H1 (cell line): ENCODE measurements around the gene NUFIP2. TPM values are rescaled to one million over a fixed set of nuclear protein-coding genes. Genes with fewer than 3 reads are reported as not detected.

Experiments
- CTCF ChIA-PET: fragments of 300-600 bp; sonication (Branson Sonifier 250); formaldehyde crosslinking; loops from one replicate; lab custom pipeline; 2021; ENCODE audit not compliant: partially characterized antibody; lab: Charles Lee
- POLR2A ChIA-PET: fragments of 300-600 bp; sonication (Branson Sonifier 250); formaldehyde crosslinking; loops from one replicate; lab custom pipeline; 2021; ENCODE audit warnings: inconsistent platforms; ENCODE audit not compliant: partially characterized antibody; lab: Charles Lee
- DNase-seq, 2 experiments: peaks; one replicate each; pipeline versions ENCODE4 v3.0.0 to v3.0.0-alpha.2; 2010 to 2022; ENCODE audit warnings: low spot score in 2 of 2, low read depth in 1 of 2, mixed read lengths in 1 of 2
- FAIRE-seq: peaks from 2 replicates; lab custom pipeline; 2011; peaks lifted over from hg19 to GRCh38; lab: Jason Lieb, UNC
- H2AFZ ChIP-seq: 2 replicates; pipeline ENCODE4 v1.8.1; 2012; ENCODE audit warnings: low read length, inconsistent platforms
- H2AK5ac ChIP-seq: 2 replicates; pipeline ENCODE4 v1.6.1; 2013; ENCODE audit warnings: low read depth, low read length
- H2BK120ac ChIP-seq: replicated peaks from 2 replicates; pipeline ENCODE3; 2013; ENCODE audit warnings: low read depth, low read length, inconsistent platforms
- H2BK12ac ChIP-seq: 2 replicates; pipeline ENCODE4 v1.6.1; 2013; ENCODE audit warnings: low read depth, low read length
- H2BK15ac ChIP-seq: 2 replicates; pipeline ENCODE4 v1.6.1; 2013; ENCODE audit warnings: low read length
- H2BK20ac ChIP-seq: 2 replicates; pipeline ENCODE4 v1.6.1; 2013; ENCODE audit warnings: low read length
- H2BK5ac ChIP-seq: 2 replicates; pipeline ENCODE4 v1.6.1; 2013; ENCODE audit warnings: low read depth, low read length
- H3K14ac ChIP-seq: 2 replicates; pipeline ENCODE4 v1.6.1; 2013; ENCODE audit warnings: inconsistent platforms; ENCODE audit not compliant: insufficient read length
- H3K18ac ChIP-seq: 2 replicates; pipeline ENCODE4 v1.6.1; 2013; ENCODE audit warnings: low read length; ENCODE audit errors: extremely low read depth
- H3K23ac ChIP-seq: 2 replicates; pipeline ENCODE4 v1.6.1; 2013; ENCODE audit warnings: inconsistent platforms; ENCODE audit not compliant: insufficient read length
- H3K23me2 ChIP-seq: 2 replicates; pipeline ENCODE4 v1.6.1; 2013; ENCODE audit warnings: low read depth, low read length
- H3K27ac ChIP-seq: 2 replicates; pipeline ENCODE4 v1.6.1; 2011; ENCODE audit warnings: low read depth, low read length, inconsistent platforms
- H3K27me3 ChIP-seq, 4 experiments: replicated peaks in 1 of 4; 1 replicate in 1 of 4; 2 replicates in 3 of 4; pipeline versions ENCODE4 v1.6.1 to v1.8.1; 2011 to 2013; ENCODE audit warnings: low read length in 3 of 4, mild to moderate bottlenecking in 3 of 4, inconsistent platforms in 2 of 4, mixed read lengths in 2 of 4, moderate library complexity in 1 of 4; ENCODE audit not compliant: control insufficient read depth in 3 of 4, insufficient read depth in 3 of 4; ENCODE audit errors: extremely low read depth in 1 of 4
- H3K36me3 ChIP-seq, 4 experiments: 2 replicates each; pipeline versions ENCODE4 v1.6.1 to v1.8.1; 2011 to 2013; ENCODE audit warnings: mild to moderate bottlenecking in 4 of 4, low read length in 3 of 4, moderate library complexity in 2 of 4, control low read depth in 1 of 4, inconsistent platforms in 1 of 4; ENCODE audit not compliant: insufficient read depth in 4 of 4, control insufficient read depth in 2 of 4
- H3K4ac ChIP-seq: replicated peaks from 2 replicates; pipeline ENCODE3; 2013; ENCODE audit warnings: low read length, low read depth, mixed read lengths, inconsistent platforms; ENCODE audit not compliant: insufficient read length
- H3K4me1 ChIP-seq, 4 experiments: replicated peaks in 1 of 4; 1 replicate in 1 of 4; 2 replicates in 3 of 4; pipeline versions ENCODE4 v1.6.1 to v1.8.1; 2011 to 2013; ENCODE audit warnings: low read length in 3 of 4, inconsistent platforms in 2 of 4, mixed read lengths in 1 of 4; ENCODE audit not compliant: insufficient read depth in 4 of 4, control insufficient read depth in 3 of 4
- H3K4me2 ChIP-seq, 2 experiments: 2 replicates each; pipeline versions ENCODE4 v1.6.1 to v1.8.1; 2011 to 2013; ENCODE audit warnings: low read depth in 2 of 2, low read length in 2 of 2, control low read depth in 1 of 2, inconsistent platforms in 1 of 2, mild to moderate bottlenecking in 1 of 2; ENCODE audit not compliant: insufficient read depth in 1 of 2
- H3K4me3 ChIP-seq, 4 experiments: fragments of 200-600, 300-600 bp in 1 of 4; sonication (generic), shearing (Covaris generic), sonication (Bioruptor Twin) in 1 of 4; 2 replicates each; pipeline versions ENCODE4 v1.5.1 to v1.8.1; 2011 to 2016; ENCODE audit warnings: low read length in 4 of 4, low read depth in 3 of 4, control low read depth in 2 of 4, inconsistent platforms in 2 of 4, mild to moderate bottlenecking in 2 of 4, mixed read lengths in 1 of 4, moderate library complexity in 1 of 4; ENCODE audit not compliant: insufficient read depth in 2 of 4; ENCODE audit errors: extremely low read depth in 1 of 4
- H3K56ac ChIP-seq: replicated peaks from 2 replicates; pipeline ENCODE3; 2013; ENCODE audit warnings: low read depth, mild to moderate bottlenecking, mixed read lengths, low read length, inconsistent platforms; ENCODE audit not compliant: insufficient read length
- H3K79me1 ChIP-seq: 2 replicates; pipeline ENCODE4 v1.6.1; 2013; ENCODE audit warnings: low read depth, low read length, control low read depth
- H3K79me2 ChIP-seq, 2 experiments: 2 replicates each; pipeline versions ENCODE4 v1.6.1 to v1.8.1; 2012 to 2013; ENCODE audit warnings: low read length in 2 of 2, mild to moderate bottlenecking in 2 of 2, inconsistent platforms in 1 of 2; ENCODE audit not compliant: insufficient read depth in 2 of 2, control insufficient read depth in 1 of 2
- H3K9ac ChIP-seq, 4 experiments: replicated peaks in 1 of 4; 1 replicate in 1 of 4; 2 replicates in 3 of 4; pipeline versions ENCODE4 v1.6.1 to v1.8.1; 2011 to 2013; ENCODE audit warnings: low read depth in 3 of 4, low read length in 3 of 4, control low read depth in 2 of 4, mild to moderate bottlenecking in 2 of 4, moderate library complexity in 2 of 4, inconsistent platforms in 1 of 4; ENCODE audit errors: extremely low read depth in 1 of 4
- H3K9me3 ChIP-seq, 2 experiments: 2 replicates each; pipeline versions ENCODE4 v1.6.1 to v1.8.1; 2012 to 2013; ENCODE audit warnings: mild to moderate bottlenecking in 2 of 2, moderate library complexity in 2 of 2, control low read depth in 1 of 2, inconsistent platforms in 1 of 2, low read depth in 1 of 2, low read length in 1 of 2, mixed read lengths in 1 of 2; ENCODE audit not compliant: insufficient read depth in 2 of 2
- H4K20me1 ChIP-seq, 2 experiments: replicated peaks in 1 of 2; 2 replicates each; pipeline versions ENCODE3 to v1.8.1; 2011 to 2013; ENCODE audit warnings: inconsistent platforms in 2 of 2, low read length in 2 of 2, mild to moderate bottlenecking in 1 of 2; ENCODE audit not compliant: insufficient read depth in 2 of 2, control insufficient read depth in 1 of 2
- H4K5ac ChIP-seq: 2 replicates; pipeline ENCODE4 v1.6.1; 2013; ENCODE audit warnings: low read length, low read depth, mixed read lengths, inconsistent platforms; ENCODE audit not compliant: insufficient read length
- H4K8ac ChIP-seq: 2 replicates; pipeline ENCODE4 v1.8.0; 2013; ENCODE audit warnings: mild to moderate bottlenecking, moderate library complexity, low read length, inconsistent platforms; ENCODE audit not compliant: insufficient read depth; ENCODE audit errors: extremely low read depth
- H4K91ac ChIP-seq: replicated peaks from 2 replicates; pipeline ENCODE3; 2013; ENCODE audit warnings: low read length, mixed read lengths, inconsistent platforms; ENCODE audit not compliant: insufficient read length
- BCL11A ChIP-seq, 2 experiments: IDR thresholded peaks; one replicate each; pipeline ENCODE4 v1.6.1; 2011; ENCODE audit warnings: low read depth in 2 of 2, low read length in 2 of 2, mild to moderate bottlenecking in 2 of 2
- EP300 ChIP-seq, 2 experiments: IDR thresholded peaks; 1 replicate in 1 of 2; 2 replicates in 1 of 2; pipeline ENCODE4 v1.6.1; 2011 to 2012; ENCODE audit warnings: low read depth in 2 of 2, low read length in 2 of 2, mild to moderate bottlenecking in 2 of 2, borderline replicate concordance in 1 of 2, inconsistent platforms in 1 of 2, moderate library complexity in 1 of 2
- EZH2 ChIP-seq: fragments of 200-600 bp; sonication (generic); IDR thresholded peaks from 2 replicates; pipeline ENCODE4 v1.7.1; 2012; ENCODE audit warnings: low read depth, mild to moderate bottlenecking, moderate library complexity, low read length, inconsistent platforms; ENCODE audit not compliant: severe bottlenecking
- GABPA ChIP-seq: IDR thresholded peaks from 2 replicates; pipeline ENCODE4 v1.6.1; 2011; ENCODE audit warnings: mild to moderate bottlenecking, low read length, moderate library complexity, borderline replicate concordance; ENCODE audit not compliant: insufficient read depth
- MAX ChIP-seq: IDR thresholded peaks from 2 replicates; pipeline ENCODE4 v1.6.1; 2012; ENCODE audit warnings: inconsistent platforms
- NANOG ChIP-seq: IDR thresholded peaks from 2 replicates; pipeline ENCODE4 v1.6.1; 2011; ENCODE audit warnings: low read length, low read depth, mild to moderate bottlenecking, inconsistent platforms; ENCODE audit not compliant: insufficient read depth, poor library complexity, severe bottlenecking
- POU5F1 ChIP-seq: IDR thresholded peaks from 2 replicates; pipeline ENCODE4 v1.6.1; 2011; ENCODE audit warnings: low read depth, mild to moderate bottlenecking, low read length, moderate library complexity
- SAP30 ChIP-seq: fragments of 300-600 bp; sonication (generic); IDR thresholded peaks from 2 replicates; pipeline ENCODE4 v1.7.1; 2012; ENCODE audit warnings: low read length, moderate library complexity, mild to moderate bottlenecking, inconsistent platforms; ENCODE audit not compliant: insufficient read depth, insufficient replicate concordance
- SIN3A ChIP-seq, 2 experiments: IDR thresholded peaks in 1 of 2; conservative IDR thresholded peaks in 1 of 2; 2 replicates each; pipeline ENCODE4 v1.6.1; 2011 to 2012; ENCODE audit warnings: low read length in 2 of 2, improper control_type of control experiment in 1 of 2, low read depth in 1 of 2, mild to moderate bottlenecking in 1 of 2
- SIX5 ChIP-seq: IDR thresholded peaks from 2 replicates; pipeline ENCODE4 v1.6.1; 2011; ENCODE audit warnings: mild to moderate bottlenecking, low read depth, low read length
- TAF1 ChIP-seq: IDR thresholded peaks from 2 replicates; pipeline ENCODE4 v1.6.1; 2011; ENCODE audit warnings: mild to moderate bottlenecking, low read depth, low read length
- YY1 ChIP-seq: IDR thresholded peaks from 2 replicates; pipeline ENCODE4 v1.6.1; 2011; ENCODE audit warnings: low read depth, mild to moderate bottlenecking, low read length
- WGBS, 2 experiments: shearing (Covaris generic) in 1 of 2; methylation state at CpG; one replicate each; pipeline versions ENCODE4 v1.1.6 to v1.1.7; 2013 to 2015; ENCODE audit warnings: low lambda C conversion rate in 2 of 2, mixed read lengths in 2 of 2, inconsistent platforms in 1 of 2, low coverage in 1 of 2, missing lambda C conversion rate in 1 of 2; ENCODE audit not compliant: insufficient replicate concordance in 2 of 2, insufficient coverage in 1 of 2, insufficient read length in 1 of 2; ENCODE audit errors: extremely low coverage in 1 of 2, missing lambda C conversion rate in 1 of 2; 5-methylcytosine and 5-hydroxymethylcytosine counted together
- polyA plus RNA-seq, 7 experiments: library from polyadenylated mRNA; depleted of rRNA in 3 of 7; stranded (reverse) in 5 of 7; unstranded in 2 of 7; fragments of >200 nt in 5 of 7; fragments of 200-250 nt in 2 of 7; gene quantifications; 1 replicate in 5 of 7; 2 replicates in 1 of 7; 4 replicates in 1 of 7; pipeline versions ENCODE4 v1.2.1 to v1.2.3, GENCODE V29; 2011 to 2013; ENCODE audit warnings: missing spikeins in 2 of 7, mixed read lengths in 2 of 7
- total RNA-seq: library from RNA; stranded (reverse); fragmentation: NEBNext Ultra II Directional; extraction: Animal tissue kit (Norgen Biotek cat#: 25700); gene quantifications from 2 replicates; pipeline ENCODE4 v1.2.1, GENCODE V29; 2021

Gene NUFIP2
- total and polyA plus RNA-seq, 2 of the 8 experiments (the other 6 are each of a cell fraction or from before 2014, with no cell fraction given): 65.9 to 118 TPM

GRCh38 chr17:29237476-29238132 lies 56.3 kb downstream of the NUFIP2 start:
- no peaks in the 10 kb centered on the region for H3K79me1 ChIP-seq
- no peak overlapping the region for H2BK15ac ChIP-seq
- H2BK120ac ChIP-seq: no peak overlapping the region
- H3K4me1 ChIP-seq: peaks cover 7 to 13% (median 9%) of the 10 kb centered on the region in 4 experiments; a peak in 6 of 7 replicates
- no peak for FAIRE-seq
- H2AFZ ChIP-seq: no peak overlapping the region
- WGBS, 2 experiments: 98% methylated on average over 3 of the region's 3 CpGs; no CpG with 5 or more reads in 1 of the 2 experiments
- H3K4ac ChIP-seq: no peak overlapping the region
- H3K18ac ChIP-seq: no peak overlapping the region
- no peak overlapping the region for H3K9ac ChIP-seq
- H3K9me3 ChIP-seq: no peaks in the 10 kb centered on the region
- no peak overlapping the region for H2BK5ac ChIP-seq
- POLR2A ChIA-PET: interaction anchor here (2.1 kb wide), 1 partner anchor 14 kb away, joined by 10 read pairs; no protein-coding TSS in a partner anchor
- no peaks in the 10 kb centered on the region for H3K79me2 ChIP-seq
- no peaks in the 10 kb centered on the region for H4K20me1 ChIP-seq
- H3K4me2 ChIP-seq: no peak overlapping the region
- no peak overlapping the region for H2AK5ac ChIP-seq
- no peak overlapping the region for H2BK12ac ChIP-seq
- no peak overlapping the region for H3K14ac ChIP-seq
- H3K23me2 ChIP-seq: no peaks in the 10 kb centered on the region
- no peak overlapping the region for H2BK20ac ChIP-seq
- no peak overlapping the region for H4K5ac ChIP-seq
- H3K27ac ChIP-seq: no peak overlapping the region
- CTCF ChIA-PET: interaction anchor here (1.1 to 1.8 kb wide), 7 partner anchors 14 to 105 kb away, joined by 3 to 10 read pairs (median 5); partner anchors contain the start of gene MYO18A
- DNase-seq: no peak
- no peaks in the 10 kb centered on the region for H3K36me3 ChIP-seq
- no peak overlapping the region for H3K23ac ChIP-seq
- H4K91ac ChIP-seq: no peak overlapping the region
- no peak overlapping the region for H3K56ac ChIP-seq
- H4K8ac ChIP-seq: no peak overlapping the region; the same call in 1 of the 2 replicates
- H3K27me3 ChIP-seq: no peaks in the 10 kb centered on the region; a peak in 1 of 7 replicates
- no peak overlapping the region for H3K4me3 ChIP-seq
- no peak for TF ChIP-seq NANOG
- no peak for TF ChIP-seq POU5F1
- no peak for TF ChIP-seq SIX5
- TF ChIP-seq TAF1: no peak
- no peak for TF ChIP-seq MAX
- no peak for TF ChIP-seq GABPA
- TF ChIP-seq EZH2: no peak
- TF ChIP-seq YY1: no peak
- no peak for TF ChIP-seq BCL11A (IDR thresholded peaks at IDR 0.05; ENCODE audit: low read depth in 2 of 2, low read length in 2 of 2)
- no peak for TF ChIP-seq SIN3A (conservative IDR thresholded peaks at IDR 0.05 in 1 of 2, IDR thresholded peaks at IDR 0.05 in 1 of 2; ENCODE audit: low read depth in 1 of 2, low read length in 2 of 2)
- no peak for TF ChIP-seq EP300 (IDR thresholded peaks at IDR 0.05; ENCODE audit: borderline replicate concordance in 1 of 2, low read depth in 2 of 2, low read length in 2 of 2)
- no peak for TF ChIP-seq SAP30
